DOHH2 (cell line): ENCODE data around the gene ALG12.

Source experiments
- EZH2phosphoT487 ChIP-seq: fragments of 200-600 bp; sonication (generic); IDR thresholded peaks from 2 replicates; pipeline ENCODE4 v1.6.1; 2017; ENCODE audit warnings: borderline replicate concordance, mild to moderate bottlenecking, antibody characterized with exemption, low read length, moderate library complexity, mixed read lengths
- TF ChIP-seq, protein P1 (sequence below): fragments of 200-600 bp; sonication (generic); IDR thresholded peaks from one replicate; pipeline ENCODE4 v1.5.1; 2014; ENCODE audit warnings: antibody characterized with exemption, mild to moderate bottlenecking, low read depth, low read length; ENCODE audit not compliant: poor library complexity, severe bottlenecking

DNA sequence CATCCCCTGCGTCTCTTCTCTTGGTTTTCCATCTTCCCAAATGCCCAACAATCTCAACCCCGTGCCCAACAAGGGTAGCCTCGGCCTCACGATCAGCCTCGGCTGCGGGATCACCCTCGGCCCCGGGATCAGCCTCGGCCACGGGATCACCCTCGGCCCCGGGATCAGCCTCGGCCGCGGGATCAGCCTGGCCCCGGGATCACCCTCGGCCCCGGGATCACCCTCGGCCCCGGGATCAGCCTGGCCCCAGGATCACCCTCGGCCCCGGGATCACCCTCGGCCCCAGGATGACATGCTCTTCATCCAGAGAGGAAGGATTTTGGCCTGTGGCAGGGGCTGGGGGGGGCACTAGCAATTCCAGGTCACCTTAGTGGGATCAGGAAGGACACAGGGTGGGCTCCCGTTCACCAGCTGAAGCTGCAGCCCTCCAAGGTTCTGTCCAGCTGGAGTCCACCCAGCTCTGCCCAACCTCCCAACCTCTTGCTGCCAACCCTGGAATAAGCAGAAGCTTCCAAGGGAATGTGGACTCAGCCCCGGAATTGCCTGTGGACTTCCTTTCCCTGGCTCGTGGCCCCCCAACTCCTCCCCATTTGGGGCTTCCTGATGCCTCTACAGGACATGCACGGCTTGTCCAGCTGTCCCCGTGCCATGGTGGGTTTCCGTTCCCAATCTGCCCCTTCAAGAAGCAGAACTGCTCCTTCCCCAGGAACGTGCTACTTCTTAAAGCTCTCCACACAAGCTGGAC lies 6.2 kb downstream of the ALG12 start:
- TF ChIP-seq, protein P1, sequence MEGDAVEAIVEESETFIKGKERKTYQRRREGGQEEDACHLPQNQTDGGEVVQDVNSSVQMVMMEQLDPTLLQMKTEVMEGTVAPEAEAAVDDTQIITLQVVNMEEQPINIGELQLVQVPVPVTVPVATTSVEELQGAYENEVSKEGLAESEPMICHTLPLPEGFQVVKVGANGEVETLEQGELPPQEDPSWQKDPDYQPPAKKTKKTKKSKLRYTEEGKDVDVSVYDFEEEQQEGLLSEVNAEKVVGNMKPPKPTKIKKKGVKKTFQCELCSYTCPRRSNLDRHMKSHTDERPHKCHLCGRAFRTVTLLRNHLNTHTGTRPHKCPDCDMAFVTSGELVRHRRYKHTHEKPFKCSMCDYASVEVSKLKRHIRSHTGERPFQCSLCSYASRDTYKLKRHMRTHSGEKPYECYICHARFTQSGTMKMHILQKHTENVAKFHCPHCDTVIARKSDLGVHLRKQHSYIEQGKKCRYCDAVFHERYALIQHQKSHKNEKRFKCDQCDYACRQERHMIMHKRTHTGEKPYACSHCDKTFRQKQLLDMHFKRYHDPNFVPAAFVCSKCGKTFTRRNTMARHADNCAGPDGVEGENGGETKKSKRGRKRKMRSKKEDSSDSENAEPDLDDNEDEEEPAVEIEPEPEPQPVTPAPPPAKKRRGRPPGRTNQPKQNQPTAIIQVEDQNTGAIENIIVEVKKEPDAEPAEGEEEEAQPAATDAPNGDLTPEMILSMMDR, result no peak
- TF ChIP-seq EZH2phosphoT487, result no peak
